HAP-1 (cell line): ENCODE data around the gene SAFB.
A peak's percentile ranks its signal among the peaks of the same experiment; 100 is the strongest.

Experiments used
- DNase-seq, 2 experiments: peaks; one replicate each; pipeline ENCODE4 v3.0.0-alpha.2; 2016 to 2020; ENCODE audit warnings: low spot score in 2 of 2
- H3K27me3 ChIP-seq: fragments of 250-450 bp; sonication (Bioruptor Pico); 2 replicates; pipeline ENCODE4 v1.5.1; 2020; ENCODE audit warnings: low read depth, mild to moderate bottlenecking, moderate library complexity
- H3K36me3 ChIP-seq: fragments of 250-450 bp; sonication (Bioruptor Pico); replicated peaks from 2 replicates; pipeline ENCODE4 v1.5.1; 2020; ENCODE audit warnings: mild to moderate bottlenecking
- H3K4me1 ChIP-seq: fragments of 250-450 bp; sonication (Bioruptor Pico); 2 replicates; pipeline ENCODE4 v1.5.1; 2020; ENCODE audit warnings: mild to moderate bottlenecking
- H3K4me3 ChIP-seq: fragments of 250-450 bp; sonication (Bioruptor Pico); 2 replicates; pipeline ENCODE4 v1.5.1; 2020; ENCODE audit warnings: mild to moderate bottlenecking, moderate library complexity
- H3K9me3 ChIP-seq: fragments of 250-450 bp; sonication (Bioruptor Pico); 2 replicates; pipeline ENCODE4 v1.5.1; 2020; ENCODE audit warnings: mild to moderate bottlenecking, moderate library complexity
- in situ Hi-C: fragments of 300-500 bp; cut with MboI; formaldehyde crosslinking; loops from 3 replicates; pipeline ENCODE4 v1.14.3; 2020; ENCODE audit warnings: low sequenced_read_pairs, inconsistent platforms, mixed read lengths

The SAFB gene

DNA sequence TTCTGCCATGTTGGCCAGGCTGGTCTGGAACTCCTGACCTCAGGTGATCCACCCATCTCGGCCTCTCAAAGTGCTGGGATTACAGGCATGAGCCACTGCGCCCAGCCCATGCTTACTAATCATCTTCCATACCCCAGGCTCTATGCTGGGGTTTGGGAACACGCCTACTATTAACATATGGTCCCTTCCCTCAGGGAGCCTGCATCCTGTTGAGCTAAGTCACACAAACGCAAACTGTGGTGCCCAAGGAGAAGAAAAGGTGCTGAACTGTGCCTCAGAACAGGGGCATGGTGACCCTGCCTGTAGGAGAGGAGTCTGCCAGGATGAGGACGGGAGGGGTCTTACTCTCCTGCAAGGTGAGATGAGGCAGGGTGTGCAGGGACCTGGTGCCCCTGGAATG, 51.8 kb downstream of the SAFB start:
- no peak overlapping the region for H3K4me3 ChIP-seq
- peaks cover 4% of the 10 kb centered on the region for H3K4me1 ChIP-seq
- peaks cover 14% of the 10 kb centered on the region for H3K36me3 ChIP-seq

DNA sequence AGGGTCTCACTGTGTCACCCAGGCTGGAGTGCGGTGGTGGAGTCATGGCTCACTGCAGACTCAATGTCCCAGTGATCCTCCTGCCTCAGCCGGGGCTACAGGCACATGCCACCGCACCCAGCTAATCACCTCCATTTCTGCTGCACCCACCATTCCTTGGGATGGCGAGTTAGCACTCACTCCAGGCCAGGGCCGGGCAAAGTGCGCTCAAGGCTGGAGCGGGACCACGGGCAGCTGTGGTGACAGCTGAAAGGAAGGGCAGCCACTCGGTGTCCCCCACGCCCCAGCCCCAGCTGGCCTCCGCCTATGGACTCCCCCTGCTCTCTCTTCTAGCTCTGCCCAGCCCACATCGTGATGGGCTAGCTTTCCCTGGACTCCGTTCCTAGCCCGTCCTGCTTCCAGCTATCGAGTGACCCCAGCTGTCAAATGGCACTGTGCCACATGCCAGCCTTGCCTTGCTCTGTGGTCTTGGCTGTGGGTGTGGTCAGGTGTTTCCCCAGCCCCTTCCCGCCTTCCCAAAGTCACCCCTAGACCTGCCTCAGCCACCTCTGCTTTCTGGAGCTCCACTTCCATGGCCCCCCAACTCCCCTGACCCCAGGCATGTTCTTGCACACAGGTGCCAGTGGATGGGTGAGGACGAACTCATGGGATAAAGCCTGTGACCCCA, 53.4 kb downstream of the SAFB start:
- no peak overlapping the region for H3K4me3 ChIP-seq
- no peak for DNase-seq
- in situ Hi-C loops = no loop called here
- H3K27me3 ChIP-seq = no peaks in the 10 kb centered on the region
- H3K4me1 ChIP-seq = peaks cover 7% of the 10 kb centered on the region
- H3K36me3 ChIP-seq = peaks cover 11% of the 10 kb centered on the region
- H3K9me3 ChIP-seq = no peaks in the 10 kb centered on the region

More for the DNA sequence above, 51.8 kb downstream of the SAFB start:
- Histone ChIP-seq H3K9me3 (no peaks in the 10 kb centered on the region), H3K27me3 (no peaks in the 10 kb centered on the region)
- no peak for DNase-seq
- in situ Hi-C loops = no loop called here

GRCh38 chr19:5676772-5677105, 53.9 kb downstream of the SAFB start:
- DNase-seq = no peak
- H3K4me1 ChIP-seq = peaks cover 7% of the 10 kb centered on the region
- no peaks in the 10 kb centered on the region for H3K27me3 ChIP-seq
- peaks cover 7% of the 10 kb centered on the region; the same call in 1 of the 2 replicates for H3K36me3 ChIP-seq
- H3K9me3 ChIP-seq = no peaks in the 10 kb centered on the region
- H3K4me3 ChIP-seq = no peak overlapping the region
- in situ Hi-C loops = no loop called here

GRCh38 chr19:5677136-5677535, 54.3 kb downstream of the SAFB start:
- peaks cover 7% of the 10 kb centered on the region for H3K4me1 ChIP-seq
- no peak overlapping the region for H3K4me3 ChIP-seq
- no peak for DNase-seq
- in situ Hi-C loops = no loop called here
- H3K27me3 ChIP-seq = no peaks in the 10 kb centered on the region
- H3K9me3 ChIP-seq = no peaks in the 10 kb centered on the region
- H3K36me3 ChIP-seq = peaks cover 4% of the 10 kb centered on the region; the same call in 1 of the 2 replicates

GRCh38 chr19:5677580-5677979, 54.7 kb downstream of the SAFB start:
- Histone ChIP-seq H3K4me1 (peaks cover 7% of the 10 kb centered on the region), H3K27me3 (no peaks in the 10 kb centered on the region), H3K36me3 (peaks cover 3% of the 10 kb centered on the region; the same call in 1 of the 2 replicates), H3K9me3 (no peaks in the 10 kb centered on the region), H3K4me3 (no peak overlapping the region)
- in situ Hi-C loops = no loop called here
- DNase-seq = no peak

DNA sequence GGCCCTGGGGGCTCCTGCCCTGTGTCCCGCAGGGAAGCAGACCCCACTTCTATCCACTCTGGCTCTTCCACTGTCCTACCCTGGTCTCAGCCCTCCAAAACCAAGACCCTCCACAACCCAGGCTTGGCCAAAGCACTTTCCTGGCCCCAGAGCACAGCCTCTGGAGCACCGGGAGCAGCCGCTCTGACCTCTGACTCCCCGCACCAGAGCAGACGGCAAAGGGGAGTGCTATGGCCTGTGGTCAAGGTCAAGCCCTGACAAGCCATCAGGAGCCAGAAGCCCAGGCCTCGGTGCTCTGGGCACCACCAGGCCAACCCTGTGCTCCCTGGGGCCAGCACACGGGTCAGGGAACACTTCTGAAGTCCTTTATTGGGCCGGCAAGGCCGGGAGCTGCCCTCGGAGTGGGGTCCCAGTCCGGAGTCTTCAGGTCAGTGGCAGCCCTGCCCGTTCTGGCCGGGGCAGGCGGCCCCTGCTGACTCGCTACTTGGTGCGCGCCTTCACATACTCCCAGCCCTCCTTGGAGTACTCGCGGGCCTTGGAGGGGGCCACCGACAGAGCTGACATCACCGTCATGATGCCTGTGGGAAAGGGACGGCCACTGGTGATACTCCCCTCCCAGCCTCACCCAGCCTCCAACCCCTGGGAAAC, 55.3 kb downstream of the SAFB start:
- H3K4me1 ChIP-seq = peaks cover 7% of the 10 kb centered on the region
- peaks cover 3% of the 10 kb centered on the region; the same call in 1 of the 2 replicates for H3K36me3 ChIP-seq
- DNase-seq = no peak
- H3K27me3 ChIP-seq = no peaks in the 10 kb centered on the region
- H3K9me3 ChIP-seq = no peaks in the 10 kb centered on the region
- H3K4me3 ChIP-seq = no peak overlapping the region
- in situ Hi-C loops = no loop called here

GRCh38 chr19:5679289-5680083, 56.6 kb downstream of the SAFB start:
- Histone ChIP-seq H3K27me3 (no peaks in the 10 kb centered on the region), H3K9me3 (no peaks in the 10 kb centered on the region), H3K4me3 (peak overlapping the region; percentile 99), H3K36me3 (peaks cover 3% of the 10 kb centered on the region; the same call in 1 of the 2 replicates), H3K4me1 (peaks cover 7% of the 10 kb centered on the region)
- in situ Hi-C loops = no loop called here
- no peak for DNase-seq

DNA sequence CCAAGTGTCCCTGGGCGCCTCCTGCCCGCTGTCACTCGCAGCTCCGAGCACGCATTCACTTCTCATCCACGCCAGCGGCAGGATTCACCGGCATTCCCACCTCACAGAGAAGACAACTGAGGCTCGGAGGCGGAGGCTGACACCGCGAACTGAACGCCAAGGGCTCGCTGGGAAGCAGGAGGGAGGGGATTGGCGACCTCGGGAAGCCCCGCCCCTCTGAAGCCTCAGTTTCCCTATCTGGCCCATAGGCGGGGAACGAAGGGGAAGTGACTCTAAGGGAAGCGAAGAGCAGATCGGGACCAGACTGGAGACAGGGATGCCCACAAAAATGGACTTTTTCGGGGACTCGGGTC, 57.2 kb downstream of the SAFB start:
- in situ Hi-C loops = no loop called here
- H3K27me3 ChIP-seq = no peaks in the 10 kb centered on the region
- no peaks in the 10 kb centered on the region for H3K9me3 ChIP-seq
- peaks cover 7% of the 10 kb centered on the region for H3K4me1 ChIP-seq
- peak overlapping the region; percentile 99 for H3K4me3 ChIP-seq
- DNase-seq = no peak
- peaks cover 3% of the 10 kb centered on the region; the same call in 1 of the 2 replicates for H3K36me3 ChIP-seq

GRCh38 chr19:5680437-5681368, 57.8 kb downstream of the SAFB start, which contains the start of the genes HSD11B1L and MICOS13:
Gene HSD11B1L, plus strand, starts transcription at chr19:5681027. Its CDS starts 3,806 bp downstream, at chr19:5684833.
Gene MICOS13, minus strand, starts transcription at chr19:5680516. Its CDS starts 30 bp downstream, at chr19:5680486.
- DNase-seq = peak; percentile 98
- Histone ChIP-seq H3K36me3 (peaks cover 3% of the 10 kb centered on the region; the same call in 1 of the 2 replicates), H3K9me3 (no peaks in the 10 kb centered on the region), H3K4me3 (peak within 1 kb of the TSS; percentile 99), H3K27me3 (no peaks in the 10 kb centered on the region), H3K4me1 (peaks cover 7% of the 10 kb centered on the region)
- in situ Hi-C loops = no loop called here

DNA sequence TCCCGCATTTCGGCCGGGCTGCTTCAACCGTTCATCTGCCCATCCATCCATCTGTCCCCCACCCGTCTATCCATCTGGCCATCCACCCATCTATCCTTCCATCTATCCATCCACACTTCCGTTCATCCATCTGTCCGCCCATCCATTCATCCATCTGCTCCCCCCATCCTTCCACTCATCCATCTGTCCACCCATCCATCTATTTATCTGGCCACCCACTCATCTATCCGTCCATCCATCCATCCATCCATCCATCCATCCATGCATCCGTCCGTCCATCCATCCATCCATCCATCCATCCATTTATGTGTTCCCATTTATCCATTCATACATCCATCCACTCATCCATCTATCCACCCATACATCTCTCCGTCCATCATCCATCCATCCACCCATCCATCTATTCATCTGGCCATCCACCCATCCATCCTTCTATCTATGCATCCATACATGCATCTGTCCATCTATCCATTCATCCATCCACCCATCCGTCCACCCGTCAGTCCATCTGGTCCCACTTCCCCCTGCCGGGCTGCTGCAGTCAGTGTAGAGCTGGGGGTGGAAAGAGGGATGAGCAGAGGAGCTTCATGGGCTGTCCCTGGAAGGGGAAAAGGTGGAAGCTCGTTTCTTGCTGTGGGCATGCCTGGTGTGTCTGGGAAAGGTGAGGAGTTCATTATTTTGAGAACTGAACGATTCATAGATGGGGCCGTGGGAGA, 58.7 kb downstream of the SAFB start:
- Histone ChIP-seq H3K36me3 (peaks cover 3% of the 10 kb centered on the region; the same call in 1 of the 2 replicates), H3K4me1 (peaks cover 10% of the 10 kb centered on the region), H3K27me3 (no peaks in the 10 kb centered on the region), H3K4me3 (peak overlapping the region; percentile 99), H3K9me3 (no peaks in the 10 kb centered on the region)
- in situ Hi-C loops = no loop called here
- DNase-seq = no peak

DNA sequence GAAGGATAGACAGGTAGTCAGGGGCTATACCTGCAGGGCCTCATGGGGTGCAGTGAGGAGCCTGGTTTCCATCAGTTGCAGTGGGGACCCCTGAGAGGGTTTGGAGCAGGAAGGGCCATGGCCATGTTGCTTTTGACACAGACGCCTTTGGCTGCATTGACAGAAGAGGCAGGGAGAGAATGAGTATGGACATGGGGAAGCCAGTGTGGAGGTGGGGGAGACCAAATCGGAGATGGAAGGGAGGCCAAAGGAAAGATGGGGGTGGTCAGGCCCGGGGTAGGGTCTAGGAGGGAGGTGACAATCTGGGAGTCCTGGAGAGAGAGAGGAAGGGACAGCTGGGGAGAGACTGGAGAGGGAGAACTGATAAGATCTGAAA, 59.2 kb downstream of the SAFB start:
- peaks cover 10% of the 10 kb centered on the region for H3K4me1 ChIP-seq
- no peaks in the 10 kb centered on the region for H3K27me3 ChIP-seq
- no peak for DNase-seq
- peaks cover 3% of the 10 kb centered on the region; the same call in 1 of the 2 replicates for H3K36me3 ChIP-seq
- no peaks in the 10 kb centered on the region for H3K9me3 ChIP-seq
- H3K4me3 ChIP-seq = no peak overlapping the region
- in situ Hi-C loops = no loop called here

GRCh38 chr19:5683177-5683886, 60.4 kb downstream of the SAFB start:
- peaks cover 13% of the 10 kb centered on the region for H3K4me1 ChIP-seq
- no peak for DNase-seq

More at GRCh38 chr19:5683177-5683886, 60.4 kb downstream of the SAFB start:
- H3K9me3 ChIP-seq = no peaks in the 10 kb centered on the region
- peaks cover under 1% of the 10 kb centered on the region; the same call in 1 of the 2 replicates for H3K36me3 ChIP-seq
- in situ Hi-C loops = no loop called here
- no peak overlapping the region for H3K4me3 ChIP-seq
- no peaks in the 10 kb centered on the region for H3K27me3 ChIP-seq
